Measurements from ENCODE around the gene PARVA. TPM values are rescaled to one million over a fixed set of nuclear protein-coding genes. Genes with fewer than 3 reads are reported as not detected.

The PARVA gene
- total and polyA plus RNA-seq, 12 donors = 20.1 to 84.8 (median 67.0) TPM

GRCh38 chr11:12581416-12581815 is 204.0 kb downstream of the PARVA start:
- no peak for DNase-seq
- ATAC-seq = no peak
- Histone ChIP-seq H3K4me3 (no peak overlapping the region), H3K27ac (no peak overlapping the region), H3K27me3 (no peaks in the 10 kb centered on the region), H3K4me1 (peaks cover 0 to 25% (median 15%) of the 10 kb centered on the region in 9 donors), H3K9me3 (no peaks in the 10 kb centered on the region), H3K36me3 (no peaks in the 10 kb centered on the region)
- intact Hi-C loops (cut with DNase I) = loop anchor here in 1 of 10 donors (10.0 kb wide), 1 partner anchor 57 kb away; no protein-coding TSS in a partner anchor
- WGBS, 2 donors = 86 to 88% methylated on average over 3 of the region's 3 CpGs
- TF ChIP-seq CTCF (IDR thresholded peaks at IDR 0.05) = no peak

GRCh38 chr11:12581923-12582322 is 204.6 kb downstream of the PARVA start:
- Histone ChIP-seq H3K4me1 (peaks cover 0 to 26% (median 15%) of the 10 kb centered on the region in 9 donors), H3K36me3 (no peaks in the 10 kb centered on the region), H3K9me3 (no peaks in the 10 kb centered on the region), H3K27ac (no peak overlapping the region), H3K4me3 (no peak overlapping the region), H3K27me3 (no peaks in the 10 kb centered on the region)
- no peak for DNase-seq
- 48 to 80% methylated on average over 1 of the region's 1 CpG for WGBS, 2 donors
- peak in 3 of 8 donors; percentile 53 to 59 (median 55) for ATAC-seq
- intact Hi-C loops (cut with DNase I) = loop anchor here in 1 of 10 donors (10.0 kb wide), 1 partner anchor 57 kb away; no protein-coding TSS in a partner anchor
- no peak for TF ChIP-seq CTCF (IDR thresholded peaks at IDR 0.05)
